Measurements from ENCODE around the gene ZNF189.

ZNF189 gene

GRCh38 chr9:101398068-101398929, at the start of gene ZNF189, which contains the start of gene MRPL50:
TSS of gene ZNF189 (plus strand) at chr9:101398851. CDS start at chr9:101399157, 306 bp downstream.
TSS of gene MRPL50 (minus strand) at chr9:101398618. CDS start at chr9:101398592, 26 bp downstream.
- no peak for TF ChIP-seq CTCF (conservative IDR thresholded peaks at IDR 0.05)
- peak within 1 kb of the TSS; percentile 80 for H3K27ac ChIP-seq

GRCh38 chr9:101350285-101350684, 48.4 kb upstream of the ZNF189 start:
- no peak overlapping the region for H3K27ac ChIP-seq
- no peak for TF ChIP-seq CTCF (conservative IDR thresholded peaks at IDR 0.05)

GRCh38 chr9:101352892-101353463, 45.7 kb upstream of the ZNF189 start:
- peak overlapping the region; percentile 67 for H3K27ac ChIP-seq
- TF ChIP-seq CTCF (conservative IDR thresholded peaks at IDR 0.05), result no peak

GRCh38 chr9:101353683-101354082, 45.0 kb upstream of the ZNF189 start:
- no peak for TF ChIP-seq CTCF (conservative IDR thresholded peaks at IDR 0.05)
- peak overlapping the region; percentile 67 for H3K27ac ChIP-seq

GRCh38 chr9:101354143-101354764, 44.4 kb upstream of the ZNF189 start:
- TF ChIP-seq CTCF (conservative IDR thresholded peaks at IDR 0.05), result no peak
- peak overlapping the region; percentile 67 for H3K27ac ChIP-seq

- peak overlapping the region; percentile 67; the same call in 1 of the 2 replicates for H3K27ac ChIP-seq
- no peak for TF ChIP-seq CTCF (conservative IDR thresholded peaks at IDR 0.05)
These were observed 43.6 kb upstream of the ZNF189 start for GRCh38 chr9:101354765-101355708.
